HG02763 (cell line): ENCODE measurements around the gene AADAC.
"Not testable (repeated sequence)": the region's sequence is repeated elsewhere in the genome, so short reads cannot be mapped to it uniquely, and the experiment has no call there.

ENCODE experiments used
- ATAC-seq: cut with Tn5 transposase; IDR thresholded peaks from one replicate; pipeline ENCODE4 v1.9.1; 2021; ENCODE audit warnings: mild to moderate bottlenecking, moderate library complexity; ENCODE audit not compliant: unreplicated experiment

AADAC gene

GRCh38 chr3:151852074-151852811 is 38.3 kb downstream of the AADAC start:
- no peak for ATAC-seq

GRCh38 chr3:151856118-151856517 is 42.2 kb downstream of the AADAC start:
- ATAC-seq, result no peak

GRCh38 chr3:151856641-151857040 is 42.7 kb downstream of the AADAC start:
- no peak for ATAC-seq

- ATAC-seq, result no peak
Observed at GRCh38 chr3:151859233-151859673, 45.3 kb downstream of the AADAC start.

- no peak for ATAC-seq
Observed at GRCh38 chr3:151859905-151860304, 46.0 kb downstream of the AADAC start.

GRCh38 chr3:151863611-151864010 is 49.7 kb downstream of the AADAC start:
- ATAC-seq, result no peak

- no peak for ATAC-seq
Observed at GRCh38 chr3:151864423-151865101, 50.6 kb downstream of the AADAC start.

- ATAC-seq, result no peak
Observed at GRCh38 chr3:151866711-151867410, 52.9 kb downstream of the AADAC start.

- no peak for ATAC-seq
Observed at GRCh38 chr3:151867666-151868065, 53.8 kb downstream of the AADAC start.

GRCh38 chr3:151869181-151869580 is 55.3 kb downstream of the AADAC start:
- ATAC-seq, result no peak

GRCh38 chr3:151871639-151872468 is 57.9 kb downstream of the AADAC start:
- ATAC-seq, result peak; percentile 81

- no peak for ATAC-seq
Observed at GRCh38 chr3:151873398-151873797, 59.5 kb downstream of the AADAC start, which contains the start of gene SUCNR1. SUCNR1 (plus strand) TSS chr3:151873643; CDS start chr3:151879893, 6,250 bp downstream.

- not testable (repeated sequence) for ATAC-seq
Observed at GRCh38 chr3:151874079-151874478, 60.2 kb downstream of the AADAC start.

GRCh38 chr3:151875759-151876158 is 61.8 kb downstream of the AADAC start:
- ATAC-seq, result peak; percentile 67

- ATAC-seq, result no peak
Observed at GRCh38 chr3:151877269-151877668, 63.4 kb downstream of the AADAC start.
